ENCODE measurements around the gene ZFP82.

ZFP82 gene

GRCh38 chr19:36418287-36419001, at the start of gene ZFP82 (continued):
- TF ChIP-seq REST (tag by site-specific recombination; IDR thresholded peaks at IDR 0.05) (no peak), ZNF248 (tag by site-specific recombination; IDR thresholded peaks at IDR 0.05) (no peak), ZSCAN16 (tag by site-specific recombination; IDR thresholded peaks at IDR 0.05) (no peak), ZNF510 (tag by site-specific recombination; IDR thresholded peaks at IDR 0.05; ENCODE audit: insufficient replicate concordance) (no peak), ZNF837 (tag by site-specific recombination; IDR thresholded peaks at IDR 0.05) (no peak), ZNF623 (tag by site-specific recombination; IDR thresholded peaks at IDR 0.05) (0 out of 2 replicates have a peak, but pooled peaks have one; percentile 7), ZNF639 (tag by site-specific recombination; IDR thresholded peaks at IDR 0.05) (no peak; the same call in 1 of the 2 replicates), ZNF146 (tag by site-specific recombination; IDR thresholded peaks at IDR 0.05) (peak; percentile 3; the same call in 1 of the 2 replicates), ZNF433 (tag by site-specific recombination; IDR thresholded peaks at IDR 0.05; ENCODE audit: low read depth) (no peak), ZNF211 (tag by site-specific recombination; IDR thresholded peaks at IDR 0.05; ENCODE audit: low read depth) (no peak), ZNF670 (tag by site-specific recombination; IDR thresholded peaks at IDR 0.05; ENCODE audit: low read depth) (no peak), ZNF184 (tag by site-specific recombination; IDR thresholded peaks at IDR 0.05) (no peak), ZNF221 (tag by site-specific recombination; IDR thresholded peaks at IDR 0.05; ENCODE audit: borderline replicate concordance) (no peak), ZNF501 (tag by site-specific recombination; IDR thresholded peaks at IDR 0.05) (peak; percentile 96), PRDM4 (tag by site-specific recombination; IDR thresholded peaks at IDR 0.05) (no peak; the same call in 1 of the 2 replicates), ZNF26 (tag by site-specific recombination; IDR thresholded peaks at IDR 0.05) (no peak), FEZF1 (tag by site-specific recombination; IDR thresholded peaks at IDR 0.05) (no peak), ZBTB26 (tag by site-specific recombination; optimal IDR thresholded peaks at IDR 0.05) (peak; percentile 100), GLI2 (tag by site-specific recombination; IDR thresholded peaks at IDR 0.05; ENCODE audit: borderline replicate concordance, low read depth) (no peak), IKZF3 (tag by site-specific recombination; IDR thresholded peaks at IDR 0.05) (peak; percentile 53; the same call in 1 of the 2 replicates), ZNF266 (tag by site-specific recombination; IDR thresholded peaks at IDR 0.05; ENCODE audit: low read depth) (no peak), ZNF549 (tag by site-specific recombination; IDR thresholded peaks at IDR 0.05) (no peak), KLF9 (tag by site-specific recombination; IDR thresholded peaks at IDR 0.05; ENCODE audit: low read depth) (peak; percentile 98), ZNF335 (tag by site-specific recombination; conservative IDR thresholded peaks at IDR 0.05) (peak; percentile 89), SALL2 (tag by site-specific recombination; IDR thresholded peaks at IDR 0.05; ENCODE audit: borderline replicate concordance) (no peak), BCL11B (tag by site-specific recombination; IDR thresholded peaks at IDR 0.05; ENCODE audit: low read depth) (peak; percentile 79; the same call in 1 of the 2 replicates), KLF10 (tag by site-specific recombination; IDR thresholded peaks at IDR 0.05) (peak; percentile 53), TCF7L2 (IDR thresholded peaks at IDR 0.05; ENCODE audit: borderline replicate concordance, low read depth, low read length) (no peak)

All from HEK293 (cell line).